GM23338 (cell line): ENCODE results near the gene ACBD5. TPM values are rescaled to one million over a fixed set of nuclear protein-coding genes. Genes with fewer than 3 reads are reported as not detected.
A peak's percentile ranks its signal among the peaks of the same experiment; 100 is the strongest.

Experiments
- ATAC-seq: fragments of 200-7000 bp; cut with Tn5 transposase; 3 replicates; pipeline ENCODE4 v1.9.1; 2020
- DNase-seq: peaks from one replicate; pipeline ENCODE4 v3.0.0-alpha.2; 2015; ENCODE audit warnings: low spot score
- H2AFZ ChIP-seq: fragments of 200-600 bp; sonication (generic); 2 replicates; pipeline ENCODE4 v1.8.0; 2016; ENCODE audit warnings: antibody characterized with exemption, mild to moderate bottlenecking, moderate library complexity
- H3F3A ChIP-seq: fragments of 200-600 bp; sonication (generic); replicated peaks from 2 replicates; pipeline ENCODE4 v1.8.0; 2017; ENCODE audit warnings: antibody characterized with exemption, mixed run types, low read depth
- H3K27ac ChIP-seq: fragments of 200-600 bp; sonication (generic); 2 replicates; pipeline ENCODE4 v1.6.1; 2016; ENCODE audit warnings: low read depth
- H3K27me3 ChIP-seq: fragments of 200-600 bp; sonication (generic); 2 replicates; pipeline ENCODE4 v1.8.0; 2016; ENCODE audit warnings: mild to moderate bottlenecking, mixed run types, moderate library complexity; ENCODE audit not compliant: insufficient read depth
- H3K36me3 ChIP-seq: fragments of 200-600 bp; sonication (generic); 2 replicates; pipeline ENCODE4 v1.8.0; 2016; ENCODE audit warnings: mild to moderate bottlenecking; ENCODE audit not compliant: insufficient read depth
- H3K4me1 ChIP-seq: fragments of 200-600 bp; sonication (generic); 2 replicates; pipeline ENCODE4 v1.8.0; 2016; ENCODE audit warnings: mild to moderate bottlenecking, moderate library complexity; ENCODE audit not compliant: insufficient read depth
- H3K4me2 ChIP-seq: fragments of 200-600 bp; sonication (generic); 2 replicates; pipeline ENCODE4 v1.7.1; 2017; ENCODE audit warnings: mixed run types
- H3K4me3 ChIP-seq: fragments of 200-600 bp; sonication (generic); 2 replicates; pipeline ENCODE4 v1.6.1; 2016; ENCODE audit warnings: mixed run types
- H3K79me2 ChIP-seq: fragments of 200-600 bp; sonication (generic); replicated peaks from 2 replicates; pipeline ENCODE4 v1.8.0; 2017; ENCODE audit warnings: mild to moderate bottlenecking; ENCODE audit not compliant: insufficient read depth
- H3K9me2 ChIP-seq: fragments of 200-600 bp; sonication (generic); 2 replicates; pipeline ENCODE4 v1.8.0; 2017; ENCODE audit not compliant: insufficient read depth
- H4K20me1 ChIP-seq: fragments of 200-600 bp; sonication (generic); replicated peaks from 2 replicates; pipeline ENCODE4 v1.8.0; 2017; ENCODE audit warnings: mild to moderate bottlenecking; ENCODE audit not compliant: insufficient read depth
- H3K27ac Mint-ChIP-seq: 2 replicates; pipeline ENCODE4 v1.8.0; 2020; ENCODE audit warnings: inconsistent platforms, mild to moderate bottlenecking, moderate library complexity, mixed read lengths
- H3K27me3 Mint-ChIP-seq: 3 replicates; pipeline ENCODE4 v1.8.0; 2022; ENCODE audit warnings: low read depth, mild to moderate bottlenecking, moderate library complexity, mixed read lengths, inconsistent platforms; ENCODE audit not compliant: insufficient read depth, poor library complexity
- H3K36me3 Mint-ChIP-seq: 3 replicates; pipeline ENCODE4 v1.8.0; 2021; ENCODE audit warnings: low read depth, mild to moderate bottlenecking, inconsistent platforms, moderate library complexity, mixed read lengths
- H3K4me1 Mint-ChIP-seq: 3 replicates; pipeline ENCODE4 v1.8.0; 2020; ENCODE audit warnings: mild to moderate bottlenecking, inconsistent platforms, mixed read lengths
- H3K4me3 Mint-ChIP-seq: 3 replicates; pipeline ENCODE4 v1.8.0; 2021; ENCODE audit warnings: moderate library complexity, mild to moderate bottlenecking, inconsistent platforms, mixed read lengths
- H3K9me3 Mint-ChIP-seq: 3 replicates; pipeline ENCODE4 v1.8.0; 2020; ENCODE audit warnings: moderate library complexity, mild to moderate bottlenecking, inconsistent platforms, mixed read lengths
- CREB1 ChIP-seq: fragments of 250-450 bp; sonication (Bioruptor Pico); IDR thresholded peaks from 2 replicates; pipeline ENCODE4 v1.5.0; 2020; ENCODE audit warnings: low read depth, mild to moderate bottlenecking, moderate library complexity
- EZH2phosphoT487 ChIP-seq: fragments of 200-600 bp; sonication (generic); IDR thresholded peaks from one replicate; pipeline ENCODE4 v1.8.1; 2018; ENCODE audit warnings: antibody characterized with exemption; ENCODE audit not compliant: unreplicated experiment
- JUNB ChIP-seq: IDR thresholded peaks from one replicate; pipeline ENCODE4 v1.6.1; 2016; ENCODE audit warnings: antibody characterized with exemption; ENCODE audit not compliant: unreplicated experiment
- STAT1 ChIP-seq: IDR thresholded peaks from one replicate; pipeline ENCODE4 v1.6.1; 2016; ENCODE audit warnings: antibody characterized with exemption; ENCODE audit not compliant: unreplicated experiment
- ZNF462 ChIP-seq: fragments of 250-450 bp; sonication (Bioruptor Pico); IDR thresholded peaks from 2 replicates; pipeline ENCODE4 v1.5.0; 2020; ENCODE audit warnings: mild to moderate bottlenecking, moderate library complexity
- polyA plus RNA-seq: library from polyadenylated mRNA; unstranded; fragments of >200 nt; fragmentation: Nextera tagmentation; extraction: Ambion mirVana; gene quantifications from 2 replicates; pipeline ENCODE4 v1.2.1, GENCODE V29; 2016
- total RNA-seq: library from RNA; depleted of rRNA; stranded (reverse); fragments of >200 nt; shearing (Covaris generic); gene quantifications from 2 replicates; pipeline ENCODE4 v1.2.3, GENCODE V29; 2014

Gene ACBD5
- total and polyA plus RNA-seq, 2 experiments from 2014 or later = 9.8 to 10.1 TPM

GRCh38 chr10:27158421-27158820 is 82.2 kb downstream of the ACBD5 start:
- H2AFZ ChIP-seq = no peak overlapping the region
- Mint-ChIP-seq H3K27ac (no peak overlapping the region), H3K27me3 (peaks cover 4% of the 10 kb centered on the region), H3K9me3 (no peaks in the 10 kb centered on the region), H3K4me3 (no peak overlapping the region), H3K4me1 (peaks cover 10% of the 10 kb centered on the region), H3K36me3 (peaks cover 64% of the 10 kb centered on the region)
- no peak overlapping the region for H3K4me2 ChIP-seq
- H3F3A ChIP-seq = peaks cover 5% of the 10 kb centered on the region; the same call in 1 of the 2 replicates
- no peak for ATAC-seq
- H3K36me3 ChIP-seq = peaks cover 51% of the 10 kb centered on the region
- H3K27ac ChIP-seq = no peak overlapping the region
- DNase-seq = no peak
- H3K4me3 ChIP-seq = no peak overlapping the region
- no peaks in the 10 kb centered on the region for H3K9me2 ChIP-seq
- H4K20me1 ChIP-seq = peaks cover 17% of the 10 kb centered on the region
- peaks cover 49% of the 10 kb centered on the region for H3K79me2 ChIP-seq
- H3K27me3 ChIP-seq = no peaks in the 10 kb centered on the region
- TF ChIP-seq ZNF462 (CRISPR knock-in tag) = no peak
- TF ChIP-seq JUNB = no peak
- no peak for TF ChIP-seq CREB1 (CRISPR knock-in tag)
- H3K4me1 ChIP-seq = peaks cover 5% of the 10 kb centered on the region; the same call in 1 of the 2 replicates

- no peak overlapping the region for H2AFZ ChIP-seq
- TF ChIP-seq ZNF462 (CRISPR knock-in tag) = no peak
- TF ChIP-seq STAT1 = no peak
- no peak for TF ChIP-seq EZH2phosphoT487
- Mint-ChIP-seq H3K36me3 (peaks cover 65% of the 10 kb centered on the region), H3K4me3 (peak overlapping the region; percentile 99), H3K4me1 (peaks cover 19% of the 10 kb centered on the region), H3K27ac (peak overlapping the region; percentile 85; the same call in 1 of the 2 replicates), H3K27me3 (peaks cover 4% of the 10 kb centered on the region), H3K9me3 (no peaks in the 10 kb centered on the region)
- H3K36me3 ChIP-seq = peaks cover 38% of the 10 kb centered on the region
- H3K4me3 ChIP-seq = peak overlapping the region; percentile 90
- no peaks in the 10 kb centered on the region for H3K9me2 ChIP-seq
- DNase-seq = no peak
- peak overlapping the region; percentile 92 for H3K4me2 ChIP-seq
- H4K20me1 ChIP-seq = peaks cover 19% of the 10 kb centered on the region
- H3K4me1 ChIP-seq = peaks cover 13% of the 10 kb centered on the region
- no peaks in the 10 kb centered on the region for H3K27me3 ChIP-seq
- no peak for ATAC-seq
- peaks cover 62% of the 10 kb centered on the region for H3K79me2 ChIP-seq
- no peak overlapping the region for H3K27ac ChIP-seq
- H3F3A ChIP-seq = peaks cover 5% of the 10 kb centered on the region; the same call in 1 of the 2 replicates
Measured at GRCh38 chr10:27157150-27157549, 83.4 kb downstream of the ACBD5 start.
